T-helper 17 cell (primary cell): ENCODE results near the gene PRR5L. TPM values are rescaled to one million over a fixed set of nuclear protein-coding genes. Genes with fewer than 3 reads are reported as not detected.
A peak's percentile ranks its signal among the peaks of the same experiment; 100 is the strongest.

Experiments
- ATAC-seq: fragments of 150-1000 bp; cut with Tn5 transposase; 2 replicates; pipeline ENCODE4 v1.10.0; 2021; ENCODE audit warnings: mild to moderate bottlenecking, moderate library complexity
- DNase-seq, 3 donors: peaks; one replicate each; pipeline versions ENCODE4 v3.0.0 to v3.0.0-alpha.2; 2020 to 2021
- H3K9me3 ChIP-seq: one replicate; pipeline ENCODE4 v1.7.0; 2013; ENCODE audit warnings: low read length, mild to moderate bottlenecking; ENCODE audit not compliant: control insufficient read depth, poor library complexity, severe bottlenecking
- H3K27ac Mint-ChIP-seq: one replicate; pipeline ENCODE4 v1.8.0; 2022; ENCODE audit warnings: mild to moderate bottlenecking, moderate library complexity, mixed read lengths
- H3K27me3 Mint-ChIP-seq: one replicate; pipeline ENCODE4 v1.8.0; 2022; ENCODE audit warnings: mixed read lengths
- H3K36me3 Mint-ChIP-seq: one replicate; pipeline ENCODE4 v1.8.0; 2022; ENCODE audit warnings: low read depth, mixed read lengths
- H3K4me1 Mint-ChIP-seq: one replicate; pipeline ENCODE4 v1.8.0; 2022; ENCODE audit warnings: mild to moderate bottlenecking, mixed read lengths
- H3K4me3 Mint-ChIP-seq: one replicate; pipeline ENCODE4 v1.8.0; 2022; ENCODE audit warnings: mild to moderate bottlenecking, moderate library complexity, mixed read lengths
- total RNA-seq, 4 donors: library from RNA in 2 of 4; stranded (reverse) in 2 of 4; gene quantifications; one replicate each; pipeline ENCODE4 v1.2.3 and lab custom pipeline; 2022 to 2026

Gene PRR5L
- total RNA-seq, 2 donors from 2014 or later = 9.2 to 11.1 TPM

DNA sequence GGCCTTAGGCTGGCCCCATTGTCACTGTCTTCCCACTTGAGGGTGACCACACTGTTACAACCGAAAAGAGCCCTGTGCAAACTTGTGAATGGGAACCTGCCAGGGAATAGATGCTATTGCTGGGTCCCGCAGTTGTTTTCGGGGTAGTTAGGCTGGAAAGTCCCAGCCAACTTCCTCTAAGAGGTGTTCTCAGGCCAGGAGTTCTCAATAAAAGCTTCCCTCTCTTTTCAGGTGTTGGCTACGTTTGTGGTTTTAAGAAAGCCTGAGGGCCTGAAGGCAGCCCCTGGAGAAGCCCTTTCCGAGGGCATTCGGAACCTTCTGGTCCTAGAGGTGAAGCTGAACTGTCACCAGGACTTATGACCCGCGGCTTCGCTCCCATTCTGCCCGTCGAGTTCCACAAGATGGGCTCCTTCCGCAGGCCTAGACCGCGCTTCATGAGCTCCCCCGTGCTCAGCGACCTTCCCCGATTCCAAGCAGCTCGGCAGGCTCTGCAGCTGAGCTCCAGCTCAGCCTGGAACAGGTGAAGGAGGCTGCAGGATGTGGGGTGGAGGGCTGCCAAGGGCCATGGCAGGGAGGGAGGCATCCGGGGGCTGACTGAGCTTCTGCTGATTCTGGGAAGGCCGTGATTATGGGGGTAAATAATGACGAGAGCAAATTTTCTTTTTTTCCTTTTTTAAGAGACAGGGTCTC, 104.8 kb downstream of the PRR5L start:
- DNase-seq (no peak), ATAC-seq (peak; percentile 54)
- H3K9me3 ChIP-seq = no peaks in the 10 kb centered on the region
- Mint-ChIP-seq H3K27me3 (no peaks in the 10 kb centered on the region), H3K36me3 (no peaks in the 10 kb centered on the region), H3K4me3 (no peak overlapping the region), H3K27ac (peak overlapping the region; percentile 85), H3K4me1 (peaks cover 13% of the 10 kb centered on the region)

DNA sequence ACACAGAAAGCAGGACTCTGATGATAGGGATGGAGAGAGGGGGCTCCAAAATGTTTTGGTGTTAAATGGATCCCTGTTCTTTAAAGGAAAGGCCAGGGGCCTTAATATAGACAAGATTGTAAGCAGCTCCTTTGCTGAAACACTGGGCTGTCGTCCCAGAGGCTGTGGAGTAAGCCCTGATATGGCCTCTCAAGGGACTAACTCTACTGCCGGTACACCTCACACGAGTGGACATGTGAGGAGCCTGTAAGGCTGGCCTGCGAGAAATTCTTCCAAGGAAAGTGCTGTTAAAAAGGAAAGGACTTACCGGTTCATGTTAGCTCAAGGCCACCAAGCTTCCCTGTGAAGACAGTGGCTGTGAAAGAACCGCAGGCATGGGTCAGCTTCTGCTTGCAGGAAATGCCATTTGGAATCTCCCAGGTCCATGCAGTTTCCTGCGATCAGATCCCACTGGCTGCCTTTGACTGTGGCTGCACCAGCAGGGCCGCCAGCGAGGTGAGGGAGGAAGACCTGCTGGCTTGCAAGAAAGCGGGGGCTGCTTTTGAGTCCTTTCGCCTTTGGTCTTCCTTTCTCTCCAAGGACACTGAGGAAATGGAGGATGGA, 106.6 kb downstream of the PRR5L start:
- no peaks in the 10 kb centered on the region for H3K9me3 ChIP-seq
- ATAC-seq (no peak), DNase-seq (no peak)
- Mint-ChIP-seq H3K27ac (no peak overlapping the region), H3K4me1 (peaks cover 14% of the 10 kb centered on the region), H3K4me3 (no peak overlapping the region), H3K36me3 (no peaks in the 10 kb centered on the region), H3K27me3 (no peaks in the 10 kb centered on the region)

DNA sequence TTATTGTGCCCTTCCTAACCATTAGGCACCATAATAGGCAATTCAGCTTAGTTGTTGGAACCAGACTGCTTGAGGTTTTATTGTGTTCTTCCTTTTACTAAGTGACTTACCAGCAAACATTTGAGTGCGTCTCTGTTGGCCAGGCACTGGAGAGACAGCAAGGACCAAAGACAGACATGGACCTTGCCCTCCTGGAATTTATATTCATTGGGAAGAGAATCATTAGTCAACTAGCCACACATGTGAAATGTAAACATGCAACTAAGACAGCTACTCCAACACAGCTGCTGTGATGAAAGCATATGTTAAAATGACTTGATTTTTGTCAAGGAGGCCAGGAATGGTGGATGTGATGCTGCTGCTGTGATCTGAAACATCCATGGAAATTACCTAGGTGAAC, 107.6 kb downstream of the PRR5L start:
- H3K27ac Mint-ChIP-seq = no peak overlapping the region
- H3K4me1 Mint-ChIP-seq = peaks cover 17% of the 10 kb centered on the region
- no peaks in the 10 kb centered on the region for H3K27me3 Mint-ChIP-seq
- no peaks in the 10 kb centered on the region for H3K36me3 Mint-ChIP-seq
- H3K4me3 Mint-ChIP-seq = no peak overlapping the region
- DNase-seq = no peak
- no peaks in the 10 kb centered on the region for H3K9me3 ChIP-seq
- ATAC-seq = no peak

DNA sequence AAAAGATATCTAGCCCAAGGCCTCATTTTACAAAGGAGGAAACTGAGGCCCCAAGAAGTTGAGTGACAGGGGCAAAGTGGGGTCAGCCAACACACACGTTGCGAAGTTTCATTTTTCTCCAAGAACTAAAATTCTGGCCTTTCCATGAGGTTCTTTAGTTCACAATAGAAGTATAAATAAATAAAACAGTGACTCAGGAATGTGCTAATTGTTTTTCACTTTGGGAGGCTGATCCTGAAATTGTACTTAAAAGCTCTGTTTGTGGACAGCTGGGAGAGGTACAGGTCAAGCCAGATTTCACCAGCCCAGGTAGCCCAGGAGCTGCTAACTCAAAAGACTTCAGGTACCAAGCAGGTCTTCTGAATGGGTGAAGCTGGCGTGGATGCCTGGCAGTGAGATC, 108.7 kb downstream of the PRR5L start:
- no peaks in the 10 kb centered on the region for H3K9me3 ChIP-seq
- no peak overlapping the region for H3K4me3 Mint-ChIP-seq
- no peaks in the 10 kb centered on the region for H3K27me3 Mint-ChIP-seq
- DNase-seq = no peak
- no peak for ATAC-seq
- H3K27ac Mint-ChIP-seq = no peak overlapping the region
- H3K4me1 Mint-ChIP-seq = peaks cover 27% of the 10 kb centered on the region
- no peaks in the 10 kb centered on the region for H3K36me3 Mint-ChIP-seq

DNA sequence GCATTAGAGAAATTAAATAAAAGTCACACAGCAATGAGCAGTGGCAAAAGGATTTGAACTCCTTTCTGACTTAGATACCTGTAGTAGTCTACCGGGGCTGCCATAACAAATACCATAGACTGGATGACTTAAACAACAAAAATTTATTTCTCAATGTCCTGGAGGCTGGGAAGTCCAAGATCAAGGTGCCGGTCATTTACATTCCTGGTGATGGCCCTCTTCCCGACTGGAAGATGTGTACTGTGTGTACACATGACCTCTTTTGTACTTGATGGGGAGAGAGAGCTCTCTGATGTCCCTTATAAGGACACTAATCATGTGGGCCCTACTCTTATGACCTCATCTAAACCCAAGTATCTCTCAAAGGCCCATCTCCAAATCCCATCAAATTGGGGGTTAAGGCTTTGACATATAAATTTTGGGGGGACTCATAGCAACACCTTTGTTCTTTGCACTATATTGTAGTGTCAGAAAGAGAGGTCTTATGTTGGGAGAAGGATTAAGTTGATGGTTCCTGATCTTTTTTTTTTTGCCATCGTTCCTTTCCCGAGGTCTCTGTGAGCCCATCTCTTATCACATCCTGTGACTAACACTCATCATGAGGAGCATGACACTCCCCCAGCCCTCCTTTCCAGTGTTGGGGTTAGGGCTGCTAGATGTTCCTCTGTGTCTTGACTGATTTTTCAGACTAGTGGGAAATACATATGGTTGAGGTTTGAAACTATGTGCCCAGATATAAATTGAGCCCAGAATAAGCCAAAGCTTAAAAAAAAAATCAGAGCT, 109.7 kb downstream of the PRR5L start:
- Mint-ChIP-seq H3K36me3 (no peaks in the 10 kb centered on the region), H3K4me1 (peaks cover 28% of the 10 kb centered on the region), H3K27me3 (no peaks in the 10 kb centered on the region), H3K27ac (no peak overlapping the region), H3K4me3 (no peak overlapping the region)
- DNase-seq (no peak), ATAC-seq (no peak)
- H3K9me3 ChIP-seq = no peaks in the 10 kb centered on the region

DNA sequence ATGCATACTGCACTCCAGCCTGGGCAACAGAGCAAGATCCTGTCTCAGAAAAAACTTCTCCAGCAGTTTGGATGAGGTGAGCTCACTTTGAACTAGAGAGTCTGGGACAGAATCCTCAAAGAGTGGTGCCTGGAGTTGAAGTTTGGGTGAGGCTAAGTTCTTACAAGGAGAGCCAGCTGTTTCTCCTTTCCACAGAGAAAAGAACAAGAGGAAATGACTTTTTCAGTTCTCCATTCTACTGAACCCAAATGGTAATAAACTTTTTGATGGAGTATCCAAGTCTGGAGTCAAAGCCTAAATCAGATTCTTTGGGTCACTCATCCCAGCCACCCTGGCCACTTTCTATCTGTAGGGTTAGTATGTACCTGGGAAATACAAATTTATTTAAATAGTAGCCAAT, 111.3 kb downstream of the PRR5L start:
- peaks cover 32% of the 10 kb centered on the region for H3K4me1 Mint-ChIP-seq

DNA sequence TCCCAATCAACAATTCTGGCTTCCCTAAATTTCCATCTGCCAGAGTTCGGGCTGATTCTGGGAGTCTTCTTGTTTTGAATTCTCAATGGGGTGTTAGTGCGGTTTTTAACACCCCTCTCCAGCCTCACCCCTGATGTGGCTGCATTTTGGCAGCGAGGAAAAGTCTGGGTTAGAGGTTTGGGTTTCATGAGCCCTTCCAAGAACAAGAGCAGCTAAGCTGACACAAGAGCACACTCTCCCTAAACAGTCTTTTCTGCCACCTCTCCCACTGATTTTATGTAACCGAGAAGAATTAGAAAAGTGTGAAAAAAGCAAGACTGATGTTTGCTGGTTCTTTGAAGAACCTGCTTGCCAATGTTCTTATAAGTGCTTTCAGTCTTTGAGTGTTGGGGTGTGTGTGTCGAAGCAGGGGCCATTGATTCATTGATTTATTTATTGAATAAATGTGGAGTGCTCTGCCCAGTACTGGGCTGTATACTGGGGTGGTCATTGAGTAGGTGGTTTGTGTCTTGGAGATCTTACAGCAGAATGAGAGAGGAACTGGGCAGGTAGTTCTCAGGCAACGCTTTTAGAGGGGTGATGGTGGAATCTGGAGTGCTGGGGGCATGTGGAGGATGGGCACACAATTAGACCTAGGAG, 112.5 kb downstream of the PRR5L start:
- Mint-ChIP-seq H3K27me3 (no peaks in the 10 kb centered on the region), H3K4me3 (peak overlapping the region; percentile 86), H3K27ac (peak overlapping the region; percentile 90), H3K4me1 (peaks cover 34% of the 10 kb centered on the region), H3K36me3 (no peaks in the 10 kb centered on the region)
- H3K9me3 ChIP-seq = no peaks in the 10 kb centered on the region
- ATAC-seq (peak; percentile 14), DNase-seq (no peak)

More for the DNA sequence above, 111.3 kb downstream of the PRR5L start:
- DNase-seq = no peak
- no peaks in the 10 kb centered on the region for H3K27me3 Mint-ChIP-seq
- no peak overlapping the region for H3K27ac Mint-ChIP-seq
- H3K9me3 ChIP-seq = no peaks in the 10 kb centered on the region
- H3K4me3 Mint-ChIP-seq = no peak overlapping the region
- no peak for ATAC-seq
- H3K36me3 Mint-ChIP-seq = no peaks in the 10 kb centered on the region

DNA sequence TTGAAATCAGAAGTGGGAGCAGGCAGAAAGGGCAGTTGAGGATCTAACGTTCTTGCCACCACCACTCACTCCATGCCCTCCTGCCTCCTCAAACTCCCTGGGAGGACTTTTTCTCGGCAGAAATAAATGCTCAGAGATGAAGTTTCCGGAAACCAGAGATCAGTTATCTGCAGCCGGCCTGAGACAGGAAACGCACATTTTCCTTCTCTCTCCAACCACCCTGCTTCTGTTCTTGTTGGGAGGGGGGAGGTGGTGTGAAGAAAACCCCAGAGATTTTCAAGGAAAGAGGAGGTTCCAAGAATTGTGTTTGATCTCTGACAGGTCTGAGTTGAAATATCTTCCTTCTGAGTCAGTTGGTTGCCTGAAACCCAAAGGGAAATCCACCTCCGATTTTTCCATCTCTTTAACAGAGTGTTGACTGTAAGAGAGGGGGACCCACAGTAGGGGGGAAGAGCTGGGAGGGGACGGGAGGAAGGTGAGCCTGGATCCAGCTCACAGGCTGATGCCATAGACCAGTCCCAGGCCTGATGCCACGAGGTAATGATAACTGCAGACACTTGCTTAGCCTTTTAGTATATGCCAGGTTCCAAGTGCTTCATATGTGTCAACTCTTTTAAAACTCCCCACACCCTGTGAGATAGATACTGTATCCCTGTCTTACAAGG, 113.2 kb downstream of the PRR5L start:
- DNase-seq (no peak), ATAC-seq (peak; percentile 49)
- Mint-ChIP-seq H3K36me3 (no peaks in the 10 kb centered on the region), H3K4me1 (peaks cover 34% of the 10 kb centered on the region), H3K27ac (peak overlapping the region; percentile 90), H3K4me3 (peak overlapping the region; percentile 86), H3K27me3 (no peaks in the 10 kb centered on the region)
- H3K9me3 ChIP-seq = no peaks in the 10 kb centered on the region

DNA sequence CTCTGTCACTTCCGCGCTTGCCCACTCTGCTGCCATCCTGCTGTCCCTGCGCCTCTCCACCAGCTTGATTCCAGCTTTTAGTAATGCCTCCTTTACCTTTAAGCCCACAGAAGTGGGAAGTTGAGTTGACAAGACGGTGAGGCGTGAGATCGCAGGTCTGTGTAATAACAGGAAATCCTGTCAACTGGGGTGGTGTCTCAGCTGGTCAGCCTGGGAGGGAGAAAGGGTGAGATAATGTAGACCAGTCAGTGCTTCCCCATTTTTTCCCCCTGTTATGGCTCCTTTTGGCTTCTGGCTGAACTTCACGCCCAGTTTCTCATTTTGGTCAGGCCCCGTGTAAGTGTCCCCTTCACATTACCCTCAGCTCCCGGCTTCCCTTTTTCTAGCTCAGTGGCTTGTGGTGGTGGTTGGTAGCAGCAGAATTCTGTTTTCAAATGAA, 115.1 kb downstream of the PRR5L start:
- H3K4me1 Mint-ChIP-seq = peaks cover 34% of the 10 kb centered on the region

DNA sequence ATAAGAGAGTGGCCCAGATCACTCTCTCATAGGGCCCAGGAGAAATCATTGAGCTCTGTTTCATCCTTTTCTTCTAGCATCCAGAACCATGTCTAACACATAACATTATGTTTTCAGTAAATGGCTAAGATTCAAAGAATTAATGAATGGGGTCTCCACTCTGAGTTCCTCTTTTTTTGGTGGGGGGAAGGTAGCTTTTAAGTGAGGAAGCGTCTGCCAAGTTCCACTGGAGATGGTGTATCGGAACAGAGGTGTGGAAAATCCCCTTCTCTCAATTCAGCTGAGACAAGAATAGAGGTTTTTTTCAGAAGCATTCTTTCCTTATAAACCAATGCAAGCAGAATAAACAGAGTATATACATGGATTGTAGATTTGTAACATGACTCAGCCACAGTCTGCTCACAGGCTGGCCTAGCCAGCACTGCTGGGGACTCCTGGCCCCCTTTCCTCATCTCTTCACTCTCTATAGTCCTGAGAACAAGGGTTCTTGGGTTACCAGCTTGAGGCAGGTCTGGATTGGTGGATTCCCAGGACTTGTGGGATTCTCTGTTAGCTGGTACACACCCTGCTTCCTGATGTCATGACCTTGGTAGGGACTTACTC, 116.8 kb downstream of the PRR5L start:
- no peaks in the 10 kb centered on the region for H3K9me3 ChIP-seq
- ATAC-seq (no peak), DNase-seq (no peak)
- Mint-ChIP-seq H3K4me1 (peaks cover 39% of the 10 kb centered on the region), H3K27ac (no peak overlapping the region), H3K36me3 (peaks cover 2% of the 10 kb centered on the region), H3K4me3 (no peak overlapping the region), H3K27me3 (no peaks in the 10 kb centered on the region)

More for the DNA sequence above, 115.1 kb downstream of the PRR5L start:
- Mint-ChIP-seq H3K4me3 (peak overlapping the region; percentile 70), H3K27ac (peak overlapping the region; percentile 86), H3K27me3 (no peaks in the 10 kb centered on the region), H3K36me3 (no peaks in the 10 kb centered on the region)
- H3K9me3 ChIP-seq = no peaks in the 10 kb centered on the region
- DNase-seq (no peak), ATAC-seq (peak; percentile 69)

DNA sequence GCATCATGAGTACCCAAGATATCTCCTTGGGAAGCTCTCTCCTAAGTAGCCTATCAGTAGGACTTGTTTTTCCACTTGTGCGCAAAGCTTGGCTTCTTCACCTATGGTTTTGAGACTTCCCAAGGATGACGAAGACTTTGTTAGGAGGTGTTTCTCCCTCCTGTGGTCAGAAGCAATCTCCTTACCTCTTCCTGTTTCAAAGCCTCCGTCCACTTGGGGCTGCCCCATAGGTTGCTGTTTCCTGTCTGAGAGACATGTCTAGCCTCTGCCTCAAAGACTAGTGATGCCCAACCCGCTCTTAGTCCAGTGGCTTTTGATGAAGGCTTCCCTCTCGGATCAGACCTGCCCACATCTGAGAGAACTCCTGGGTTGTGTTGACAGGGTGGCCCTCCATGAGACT, 121.1 kb downstream of the PRR5L start:
- ATAC-seq (no peak), DNase-seq (no peak)
- Mint-ChIP-seq H3K27ac (peak overlapping the region; percentile 76), H3K27me3 (peaks cover 14% of the 10 kb centered on the region), H3K4me3 (no peak overlapping the region), H3K36me3 (peaks cover 2% of the 10 kb centered on the region), H3K4me1 (peaks cover 20% of the 10 kb centered on the region)
- H3K9me3 ChIP-seq = no peaks in the 10 kb centered on the region

DNA sequence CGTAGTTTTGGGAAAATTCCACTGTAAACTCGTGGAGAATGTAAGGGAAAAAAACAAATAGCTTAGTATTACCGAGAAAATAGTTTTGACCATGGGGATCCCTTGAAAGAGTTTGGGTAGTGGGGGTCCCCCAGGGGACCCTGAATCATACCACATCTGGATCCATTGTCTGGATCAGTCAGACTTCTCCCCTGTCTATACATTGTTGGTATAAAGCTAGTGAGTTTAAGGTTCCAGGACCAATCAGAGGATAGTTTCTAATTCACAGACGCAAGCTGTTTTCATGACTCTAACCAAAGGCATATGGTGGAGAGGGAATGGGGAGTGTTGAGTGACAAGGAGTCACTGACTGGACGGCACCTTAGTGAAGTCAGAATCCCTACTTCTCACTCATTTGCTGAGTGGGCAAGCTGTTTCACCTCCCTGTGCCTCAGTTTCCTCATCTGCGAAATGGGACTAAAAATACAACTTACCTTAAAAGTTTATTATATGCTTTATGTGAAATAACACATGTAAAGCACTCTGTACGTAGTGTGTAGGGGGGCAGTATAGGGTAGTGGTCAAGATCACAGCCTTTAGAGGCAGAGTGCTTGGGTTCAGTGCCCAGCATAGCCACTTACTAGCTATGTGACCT, 123.8 kb downstream of the PRR5L start:
- H3K4me1 Mint-ChIP-seq = peaks cover 17% of the 10 kb centered on the region
- ATAC-seq = no peak
- H3K27me3 Mint-ChIP-seq = peaks cover 33% of the 10 kb centered on the region
- no peaks in the 10 kb centered on the region for H3K9me3 ChIP-seq
- no peak for DNase-seq
- peaks cover 6% of the 10 kb centered on the region for H3K36me3 Mint-ChIP-seq
- no peak overlapping the region for H3K4me3 Mint-ChIP-seq
- H3K27ac Mint-ChIP-seq = no peak overlapping the region
